Thyroid gland (tissue), 4 donors: ENCODE measurements around the gene EBP.

Experiments
- POLR2A ChIP-seq, 2 donors: fragments of 450-650 bp; IDR thresholded peaks; one replicate each; pipeline ENCODE4 v1.6.1; 2017; ENCODE audit warnings: antibody characterized with exemption in 2 of 2, mild to moderate bottlenecking in 2 of 2, moderate library complexity in 1 of 2
- TF ChIP-seq, protein P1 (sequence below), 6 experiments: fragments of 200-600 bp in 3 of 6; fragments of 450-650 bp in 3 of 6; sonication (generic) in 3 of 6; IDR thresholded peaks; one replicate each; pipeline ENCODE4 v1.5.1; 2016 to 2019; ENCODE audit warnings: antibody characterized with exemption in 6 of 6, mild to moderate bottlenecking in 2 of 6, inconsistent platforms in 1 of 6, moderate library complexity in 1 of 6

DNA sequence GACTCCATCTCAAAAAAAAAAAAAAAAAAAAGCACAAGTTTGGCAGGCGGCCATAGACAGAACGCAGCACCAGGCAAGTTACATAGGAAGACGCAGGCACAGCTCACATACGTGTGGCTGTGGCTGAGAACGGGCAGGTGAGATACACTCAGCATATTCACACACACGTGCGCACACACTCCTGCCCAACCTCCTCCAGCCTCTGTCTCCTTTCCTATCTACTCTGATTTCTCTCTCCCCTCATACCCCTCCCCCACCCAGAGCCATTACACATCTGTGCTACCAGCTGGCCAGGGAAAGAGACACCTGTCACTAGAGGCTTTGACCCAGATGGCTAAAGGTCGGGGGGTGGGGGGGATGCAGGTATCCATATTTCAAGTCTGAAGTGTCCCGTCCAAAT, 49.4 kb upstream of the EBP start:
- TF ChIP-seq, protein P1, sequence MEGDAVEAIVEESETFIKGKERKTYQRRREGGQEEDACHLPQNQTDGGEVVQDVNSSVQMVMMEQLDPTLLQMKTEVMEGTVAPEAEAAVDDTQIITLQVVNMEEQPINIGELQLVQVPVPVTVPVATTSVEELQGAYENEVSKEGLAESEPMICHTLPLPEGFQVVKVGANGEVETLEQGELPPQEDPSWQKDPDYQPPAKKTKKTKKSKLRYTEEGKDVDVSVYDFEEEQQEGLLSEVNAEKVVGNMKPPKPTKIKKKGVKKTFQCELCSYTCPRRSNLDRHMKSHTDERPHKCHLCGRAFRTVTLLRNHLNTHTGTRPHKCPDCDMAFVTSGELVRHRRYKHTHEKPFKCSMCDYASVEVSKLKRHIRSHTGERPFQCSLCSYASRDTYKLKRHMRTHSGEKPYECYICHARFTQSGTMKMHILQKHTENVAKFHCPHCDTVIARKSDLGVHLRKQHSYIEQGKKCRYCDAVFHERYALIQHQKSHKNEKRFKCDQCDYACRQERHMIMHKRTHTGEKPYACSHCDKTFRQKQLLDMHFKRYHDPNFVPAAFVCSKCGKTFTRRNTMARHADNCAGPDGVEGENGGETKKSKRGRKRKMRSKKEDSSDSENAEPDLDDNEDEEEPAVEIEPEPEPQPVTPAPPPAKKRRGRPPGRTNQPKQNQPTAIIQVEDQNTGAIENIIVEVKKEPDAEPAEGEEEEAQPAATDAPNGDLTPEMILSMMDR (IDR thresholded peaks at IDR 0.05): no peak
- TF ChIP-seq POLR2A (IDR thresholded peaks at IDR 0.05): no peak
